GM23248 (cell line): ENCODE measurements around the gene CNTRL.

Experiments
- EZH2 ChIP-seq: fragments of 200-600 bp; sonication (generic); IDR thresholded peaks from 2 replicates; pipeline ENCODE4 v1.6.1; 2018; ENCODE audit warnings: antibody characterized with exemption, mild to moderate bottlenecking; ENCODE audit not compliant: insufficient read depth, poor library complexity, severe bottlenecking
- EZH2phosphoT487 ChIP-seq: fragments of 200-600 bp; sonication (generic); IDR thresholded peaks from 2 replicates; pipeline ENCODE4 v1.6.1; 2018; ENCODE audit warnings: antibody characterized with exemption, moderate library complexity, mild to moderate bottlenecking, low read depth; ENCODE audit not compliant: insufficient read depth

GRCh38 chr9:121075251-121076036 lies 689 bp downstream of the CNTRL start:
- TF ChIP-seq EZH2 (no peak), EZH2phosphoT487 (no peak)
